Activated B cell treated with CpG ODN at 0.5 μM for 24 hours (primary cell): ENCODE data around the gene POLR2J3. TPM values are rescaled to one million over a fixed set of nuclear protein-coding genes. Genes with fewer than 3 reads are reported as not detected.
"Not testable (repeated sequence)": the region's sequence is repeated elsewhere in the genome, so short reads cannot be mapped to it uniquely, and the experiment has no call there.

Source experiments
- ATAC-seq: fragments of 200-7000 bp; cut with Tn5 transposase; one replicate; pipeline ENCODE4 v1.10.0; 2021; ENCODE audit warnings: low read depth, mild to moderate bottlenecking, moderate library complexity
- CTCF ChIA-PET: fragments of 350-600 bp; sonication (Branson Sonifier 250); formaldehyde crosslinking; loops from one replicate; lab custom pipeline; 2021; ENCODE audit warnings: antibody characterized with exemption; lab: Charles Lee
- POLR2A ChIA-PET: fragments of 350-600 bp; sonication (Branson Sonifier 250); formaldehyde crosslinking; loops from one replicate; lab custom pipeline; 2021; ENCODE audit warnings: antibody characterized with exemption; lab: Charles Lee
- DNase-seq: peaks from one replicate; pipeline ENCODE4 v3.0.0; 2022
- H3K27ac Mint-ChIP-seq: one replicate; pipeline ENCODE4 v1.8.0; 2020; ENCODE audit warnings: mixed read lengths
- H3K27me3 Mint-ChIP-seq: one replicate; pipeline ENCODE4 v1.8.0; 2021; ENCODE audit warnings: mixed read lengths
- H3K36me3 Mint-ChIP-seq: one replicate; pipeline ENCODE4 v1.8.0; 2021; ENCODE audit warnings: low read depth, mixed read lengths
- H3K4me1 Mint-ChIP-seq: one replicate; pipeline ENCODE4 v1.8.0; 2021; ENCODE audit warnings: mixed read lengths
- H3K4me3 Mint-ChIP-seq: one replicate; pipeline ENCODE4 v1.8.0; 2020; ENCODE audit warnings: mild to moderate bottlenecking, mixed read lengths
- H3K9me3 Mint-ChIP-seq: one replicate; pipeline ENCODE4 v1.8.0; 2020; ENCODE audit warnings: mixed read lengths
- intact Hi-C: fragments of 100-400 bp; cut with micrococcal nuclease; formaldehyde crosslinking; loops from one replicate; pipeline ENCODE4 v1.15.1; 2024
- total RNA-seq: library from RNA; stranded (reverse); gene quantifications from 2 replicates; pipeline ENCODE4 v1.2.3, GENCODE V29; 2022

POLR2J3 gene
- total RNA-seq, 1 donor from 2014 or later: 123 TPM

GRCh38 chr7:102535062-102535615, 37.2 kb downstream of the POLR2J3 start:
- H3K36me3 Mint-ChIP-seq, DNase-seq, CTCF ChIA-PET, H3K4me3 Mint-ChIP-seq, H3K27me3 Mint-ChIP-seq, intact Hi-C loops, POLR2A ChIA-PET, H3K9me3 Mint-ChIP-seq, H3K27ac Mint-ChIP-seq, H3K4me1 Mint-ChIP-seq, ATAC-seq: not testable (repeated sequence)

- POLR2A ChIA-PET, H3K36me3 Mint-ChIP-seq, H3K4me1 Mint-ChIP-seq, H3K9me3 Mint-ChIP-seq, intact Hi-C loops, H3K27ac Mint-ChIP-seq, CTCF ChIA-PET, DNase-seq, H3K27me3 Mint-ChIP-seq, H3K4me3 Mint-ChIP-seq, ATAC-seq: not testable (repeated sequence)
These were observed 40.3 kb downstream of the POLR2J3 start for GRCh38 chr7:102532127-102532526.

- H3K36me3 Mint-ChIP-seq, intact Hi-C loops, H3K4me1 Mint-ChIP-seq, H3K9me3 Mint-ChIP-seq, ATAC-seq, CTCF ChIA-PET, POLR2A ChIA-PET, H3K27me3 Mint-ChIP-seq, H3K27ac Mint-ChIP-seq, H3K4me3 Mint-ChIP-seq, DNase-seq: not testable (repeated sequence)
These were observed 40.8 kb downstream of the POLR2J3 start for GRCh38 chr7:102531583-102531982.

- H3K27me3 Mint-ChIP-seq, H3K36me3 Mint-ChIP-seq, H3K4me1 Mint-ChIP-seq, CTCF ChIA-PET, ATAC-seq, H3K27ac Mint-ChIP-seq, DNase-seq, H3K9me3 Mint-ChIP-seq, H3K4me3 Mint-ChIP-seq, intact Hi-C loops, POLR2A ChIA-PET: not testable (repeated sequence)
These were observed 44.3 kb downstream of the POLR2J3 start for GRCh38 chr7:102527822-102528793.

GRCh38 chr7:102527182-102527581, 45.2 kb downstream of the POLR2J3 start:
- H3K27me3 Mint-ChIP-seq, H3K36me3 Mint-ChIP-seq, H3K4me1 Mint-ChIP-seq, H3K4me3 Mint-ChIP-seq, POLR2A ChIA-PET, H3K9me3 Mint-ChIP-seq, H3K27ac Mint-ChIP-seq, ATAC-seq, intact Hi-C loops, CTCF ChIA-PET, DNase-seq: not testable (repeated sequence)

- ATAC-seq, CTCF ChIA-PET, POLR2A ChIA-PET, H3K27me3 Mint-ChIP-seq, H3K9me3 Mint-ChIP-seq, H3K4me1 Mint-ChIP-seq, H3K4me3 Mint-ChIP-seq, DNase-seq, intact Hi-C loops, H3K27ac Mint-ChIP-seq, H3K36me3 Mint-ChIP-seq: not testable (repeated sequence)
These were observed 47.6 kb downstream of the POLR2J3 start for GRCh38 chr7:102524803-102525202.

GRCh38 chr7:102520797-102521196, 51.6 kb downstream of the POLR2J3 start:
- ATAC-seq, intact Hi-C loops, H3K9me3 Mint-ChIP-seq, CTCF ChIA-PET, DNase-seq, H3K4me3 Mint-ChIP-seq, H3K27ac Mint-ChIP-seq, H3K36me3 Mint-ChIP-seq, H3K27me3 Mint-ChIP-seq, H3K4me1 Mint-ChIP-seq, POLR2A ChIA-PET: not testable (repeated sequence)

- H3K27me3 Mint-ChIP-seq, H3K36me3 Mint-ChIP-seq, POLR2A ChIA-PET, DNase-seq, intact Hi-C loops, CTCF ChIA-PET, H3K27ac Mint-ChIP-seq, H3K9me3 Mint-ChIP-seq, H3K4me3 Mint-ChIP-seq, H3K4me1 Mint-ChIP-seq: not testable (repeated sequence)
- ATAC-seq: peak; percentile 91
These were observed 54.7 kb downstream of the POLR2J3 start, which contains the start of gene RASA4B for GRCh38 chr7:102517550-102518147. TSS of gene RASA4B (minus strand) at chr7:102517777. CDS start at chr7:102517710, 67 bp downstream.

Other genes starting within 250 kb of the POLR2J3 start
- gene SPDYE6, start 216.1 kb downstream of the POLR2J3 start, total RNA-seq: not detected in 2 replicates
- gene PRKRIP1, start 176.2 kb downstream of the POLR2J3 start, total RNA-seq: 38.8 and 39.7 TPM in 2 replicates
- 167 and 184 TPM in 2 replicates for gene ORAI2, start 139.0 kb downstream of the POLR2J3 start, total RNA-seq
- 7.8 and 8.1 TPM in 2 replicates for gene ALKBH4, start 107.7 kb downstream of the POLR2J3 start, total RNA-seq
- gene LRWD1, start 107.6 kb downstream of the POLR2J3 start, total RNA-seq: 20.6 and 28.8 TPM in 2 replicates
- gene POLR2J, start 93.7 kb downstream of the POLR2J3 start, total RNA-seq: 45.2 and 49.5 TPM in 2 replicates
- 11.4 and 16.1 TPM in 2 replicates for gene RASA4B, start 54.8 kb downstream of the POLR2J3 start, total RNA-seq
- gene UPK3BL2, start 28.9 kb downstream of the POLR2J3 start, total RNA-seq: 36.8 and 45.3 TPM in 2 replicates
- 0.29 TPM in 1 of 2 replicates, not detected in the other for gene SPDYE2, start 21.4 kb downstream of the POLR2J3 start, total RNA-seq
- gene RASA4, start 44.2 kb upstream of the POLR2J3 start, total RNA-seq: 57.6 and 62.3 TPM in 2 replicates
- 47.4 and 58.8 TPM in 2 replicates for gene UPK3BL1, start 70.2 kb upstream of the POLR2J3 start, total RNA-seq
- gene SPDYE2B, start 77.7 kb upstream of the POLR2J3 start, total RNA-seq: not detected in 2 replicates
- 29.2 and 35.2 TPM in 2 replicates for gene POLR2J2, start 99.1 kb upstream of the POLR2J3 start, total RNA-seq
- gene FAM185A, start 176.4 kb upstream of the POLR2J3 start, total RNA-seq: 5.8 and 6.7 TPM in 2 replicates